WTC11 (cell line): ENCODE data around the gene FCRL6.

Experiments
- JUN ChIP-seq: sonication (generic); formaldehyde crosslinking; IDR thresholded peaks from 2 replicates; pipeline ENCODE4 v1.8.0; 2023; ENCODE audit warnings: mild to moderate bottlenecking, missing genetic modification reagents
- RELA ChIP-seq: sonication (generic); formaldehyde crosslinking; IDR thresholded peaks from 2 replicates; pipeline ENCODE4 v1.8.1; 2022; ENCODE audit warnings: missing genetic modification reagents, mild to moderate bottlenecking, borderline replicate concordance
- TEAD4 ChIP-seq: sonication (generic); formaldehyde crosslinking; IDR thresholded peaks from 2 replicates; pipeline ENCODE4 v1.8.0; 2022; ENCODE audit warnings: mild to moderate bottlenecking, missing genetic modification reagents
- ZBTB21 ChIP-seq: sonication (generic); formaldehyde crosslinking; IDR thresholded peaks from 2 replicates; pipeline ENCODE4 v1.8.1; 2023; ENCODE audit warnings: mild to moderate bottlenecking, missing genetic modification reagents, borderline replicate concordance
- ZNF121 ChIP-seq: sonication (generic); formaldehyde crosslinking; IDR thresholded peaks from 2 replicates; pipeline ENCODE4 v1.8.0; 2023; ENCODE audit warnings: missing genetic modification reagents
- TF ChIP-seq, protein P1 (sequence below): fragments of 200-600 bp; IDR thresholded peaks from 2 replicates; pipeline ENCODE4 v1.8.0; 2022; ENCODE audit warnings: antibody characterized with exemption
- TF ChIP-seq, protein P2 (sequence below): sonication (generic); formaldehyde crosslinking; conservative IDR thresholded peaks from 2 replicates; pipeline ENCODE4 v1.8.1; 2022; ENCODE audit warnings: mild to moderate bottlenecking, missing genetic modification reagents
- TF ChIP-seq, protein P3 (sequence below): sonication (generic); formaldehyde crosslinking; IDR thresholded peaks from 2 replicates; pipeline ENCODE4 v1.8.1; 2023; ENCODE audit warnings: mild to moderate bottlenecking, missing genetic modification reagents, moderate library complexity
- TF ChIP-seq, protein P4 (sequence below): sonication (generic); formaldehyde crosslinking; conservative IDR thresholded peaks from 2 replicates; pipeline ENCODE4 v1.8.1; 2023; ENCODE audit warnings: mild to moderate bottlenecking, low read depth, missing genetic modification reagents, moderate library complexity
- TF ChIP-seq, protein P5 (sequence below): sonication (generic); formaldehyde crosslinking; IDR thresholded peaks from 2 replicates; pipeline ENCODE4 v1.8.1; 2023; ENCODE audit warnings: mild to moderate bottlenecking, missing genetic modification reagents, borderline replicate concordance

DNA sequence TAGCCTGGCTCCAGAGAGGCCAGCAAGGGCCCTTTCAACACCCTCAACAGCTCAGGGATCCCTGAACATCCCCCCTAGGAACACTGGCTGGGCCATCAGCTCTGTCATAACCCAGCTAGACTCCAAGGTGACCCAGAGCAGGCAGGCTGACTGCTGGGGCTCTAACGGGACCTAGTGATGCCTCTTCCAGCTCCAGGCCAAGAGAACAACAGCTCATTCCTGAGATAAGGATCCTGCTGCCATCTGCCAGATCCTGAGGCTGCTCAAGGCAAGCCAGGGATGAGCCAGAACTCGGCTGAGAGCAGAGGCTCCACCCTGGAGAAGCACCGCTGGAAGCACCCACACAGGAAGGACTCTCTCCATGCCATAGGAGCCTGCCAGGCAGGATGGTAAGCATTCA lies 58.3 kb downstream of the FCRL6 start:
- no peak for TF ChIP-seq ZBTB21 (CRISPR knock-in tag)
- TF ChIP-seq, protein P1, sequence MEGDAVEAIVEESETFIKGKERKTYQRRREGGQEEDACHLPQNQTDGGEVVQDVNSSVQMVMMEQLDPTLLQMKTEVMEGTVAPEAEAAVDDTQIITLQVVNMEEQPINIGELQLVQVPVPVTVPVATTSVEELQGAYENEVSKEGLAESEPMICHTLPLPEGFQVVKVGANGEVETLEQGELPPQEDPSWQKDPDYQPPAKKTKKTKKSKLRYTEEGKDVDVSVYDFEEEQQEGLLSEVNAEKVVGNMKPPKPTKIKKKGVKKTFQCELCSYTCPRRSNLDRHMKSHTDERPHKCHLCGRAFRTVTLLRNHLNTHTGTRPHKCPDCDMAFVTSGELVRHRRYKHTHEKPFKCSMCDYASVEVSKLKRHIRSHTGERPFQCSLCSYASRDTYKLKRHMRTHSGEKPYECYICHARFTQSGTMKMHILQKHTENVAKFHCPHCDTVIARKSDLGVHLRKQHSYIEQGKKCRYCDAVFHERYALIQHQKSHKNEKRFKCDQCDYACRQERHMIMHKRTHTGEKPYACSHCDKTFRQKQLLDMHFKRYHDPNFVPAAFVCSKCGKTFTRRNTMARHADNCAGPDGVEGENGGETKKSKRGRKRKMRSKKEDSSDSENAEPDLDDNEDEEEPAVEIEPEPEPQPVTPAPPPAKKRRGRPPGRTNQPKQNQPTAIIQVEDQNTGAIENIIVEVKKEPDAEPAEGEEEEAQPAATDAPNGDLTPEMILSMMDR, result no peak
- TF ChIP-seq, protein P2, sequence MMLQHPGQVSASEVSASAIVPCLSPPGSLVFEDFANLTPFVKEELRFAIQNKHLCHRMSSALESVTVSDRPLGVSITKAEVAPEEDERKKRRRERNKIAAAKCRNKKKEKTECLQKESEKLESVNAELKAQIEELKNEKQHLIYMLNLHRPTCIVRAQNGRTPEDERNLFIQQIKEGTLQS (CRISPR knock-in tag), result no peak
- TF ChIP-seq ZNF121 (CRISPR knock-in tag), result no peak
- TF ChIP-seq TEAD4 (CRISPR knock-in tag), result no peak
- TF ChIP-seq, protein P3, sequence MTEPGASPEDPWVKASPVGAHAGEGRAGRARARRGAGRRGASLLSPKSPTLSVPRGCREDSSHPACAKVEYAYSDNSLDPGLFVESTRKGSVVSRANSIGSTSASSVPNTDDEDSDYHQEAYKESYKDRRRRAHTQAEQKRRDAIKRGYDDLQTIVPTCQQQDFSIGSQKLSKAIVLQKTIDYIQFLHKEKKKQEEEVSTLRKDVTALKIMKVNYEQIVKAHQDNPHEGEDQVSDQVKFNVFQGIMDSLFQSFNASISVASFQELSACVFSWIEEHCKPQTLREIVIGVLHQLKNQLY (CRISPR knock-in tag), result no peak
- TF ChIP-seq, protein P4, sequence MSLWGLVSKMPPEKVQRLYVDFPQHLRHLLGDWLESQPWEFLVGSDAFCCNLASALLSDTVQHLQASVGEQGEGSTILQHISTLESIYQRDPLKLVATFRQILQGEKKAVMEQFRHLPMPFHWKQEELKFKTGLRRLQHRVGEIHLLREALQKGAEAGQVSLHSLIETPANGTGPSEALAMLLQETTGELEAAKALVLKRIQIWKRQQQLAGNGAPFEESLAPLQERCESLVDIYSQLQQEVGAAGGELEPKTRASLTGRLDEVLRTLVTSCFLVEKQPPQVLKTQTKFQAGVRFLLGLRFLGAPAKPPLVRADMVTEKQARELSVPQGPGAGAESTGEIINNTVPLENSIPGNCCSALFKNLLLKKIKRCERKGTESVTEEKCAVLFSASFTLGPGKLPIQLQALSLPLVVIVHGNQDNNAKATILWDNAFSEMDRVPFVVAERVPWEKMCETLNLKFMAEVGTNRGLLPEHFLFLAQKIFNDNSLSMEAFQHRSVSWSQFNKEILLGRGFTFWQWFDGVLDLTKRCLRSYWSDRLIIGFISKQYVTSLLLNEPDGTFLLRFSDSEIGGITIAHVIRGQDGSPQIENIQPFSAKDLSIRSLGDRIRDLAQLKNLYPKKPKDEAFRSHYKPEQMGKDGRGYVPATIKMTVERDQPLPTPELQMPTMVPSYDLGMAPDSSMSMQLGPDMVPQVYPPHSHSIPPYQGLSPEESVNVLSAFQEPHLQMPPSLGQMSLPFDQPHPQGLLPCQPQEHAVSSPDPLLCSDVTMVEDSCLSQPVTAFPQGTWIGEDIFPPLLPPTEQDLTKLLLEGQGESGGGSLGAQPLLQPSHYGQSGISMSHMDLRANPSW, result no peak
- no peak for TF ChIP-seq RELA (CRISPR knock-in tag)
- TF ChIP-seq, protein P5, sequence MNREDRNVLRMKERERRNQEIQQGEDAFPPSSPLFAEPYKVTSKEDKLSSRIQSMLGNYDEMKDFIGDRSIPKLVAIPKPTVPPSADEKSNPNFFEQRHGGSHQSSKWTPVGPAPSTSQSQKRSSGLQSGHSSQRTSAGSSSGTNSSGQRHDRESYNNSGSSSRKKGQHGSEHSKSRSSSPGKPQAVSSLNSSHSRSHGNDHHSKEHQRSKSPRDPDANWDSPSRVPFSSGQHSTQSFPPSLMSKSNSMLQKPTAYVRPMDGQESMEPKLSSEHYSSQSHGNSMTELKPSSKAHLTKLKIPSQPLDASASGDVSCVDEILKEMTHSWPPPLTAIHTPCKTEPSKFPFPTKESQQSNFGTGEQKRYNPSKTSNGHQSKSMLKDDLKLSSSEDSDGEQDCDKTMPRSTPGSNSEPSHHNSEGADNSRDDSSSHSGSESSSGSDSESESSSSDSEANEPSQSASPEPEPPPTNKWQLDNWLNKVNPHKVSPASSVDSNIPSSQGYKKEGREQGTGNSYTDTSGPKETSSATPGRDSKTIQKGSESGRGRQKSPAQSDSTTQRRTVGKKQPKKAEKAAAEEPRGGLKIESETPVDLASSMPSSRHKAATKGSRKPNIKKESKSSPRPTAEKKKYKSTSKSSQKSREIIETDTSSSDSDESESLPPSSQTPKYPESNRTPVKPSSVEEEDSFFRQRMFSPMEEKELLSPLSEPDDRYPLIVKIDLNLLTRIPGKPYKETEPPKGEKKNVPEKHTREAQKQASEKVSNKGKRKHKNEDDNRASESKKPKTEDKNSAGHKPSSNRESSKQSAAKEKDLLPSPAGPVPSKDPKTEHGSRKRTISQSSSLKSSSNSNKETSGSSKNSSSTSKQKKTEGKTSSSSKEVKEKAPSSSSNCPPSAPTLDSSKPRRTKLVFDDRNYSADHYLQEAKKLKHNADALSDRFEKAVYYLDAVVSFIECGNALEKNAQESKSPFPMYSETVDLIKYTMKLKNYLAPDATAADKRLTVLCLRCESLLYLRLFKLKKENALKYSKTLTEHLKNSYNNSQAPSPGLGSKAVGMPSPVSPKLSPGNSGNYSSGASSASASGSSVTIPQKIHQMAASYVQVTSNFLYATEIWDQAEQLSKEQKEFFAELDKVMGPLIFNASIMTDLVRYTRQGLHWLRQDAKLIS (CRISPR knock-in tag), result no peak
- TF ChIP-seq JUN (CRISPR knock-in tag), result no peak
